Peyer's patch (tissue), 4 donors: ENCODE measurements around the gene RNPC3.
"Not testable (repeated sequence)": the region's sequence is repeated elsewhere in the genome, so short reads cannot be mapped to it uniquely, and the experiment has no call there.

Experiments
- POLR2A ChIP-seq, 2 donors: fragments of 450-650 bp; IDR thresholded peaks; one replicate each; pipeline ENCODE4 v1.5.1; 2017; ENCODE audit warnings: antibody characterized with exemption in 2 of 2, mild to moderate bottlenecking in 2 of 2, moderate library complexity in 2 of 2
- TF ChIP-seq, protein P1 (sequence below), 6 experiments: fragments of 450-650 bp in 4 of 6; fragments of 200-600 bp in 2 of 6; sonication (generic) in 1 of 6; IDR thresholded peaks; one replicate each; pipeline ENCODE4 v1.5.1; 2017 to 2019; ENCODE audit warnings: antibody characterized with exemption in 6 of 6, mild to moderate bottlenecking in 3 of 6, moderate library complexity in 1 of 6

DNA sequence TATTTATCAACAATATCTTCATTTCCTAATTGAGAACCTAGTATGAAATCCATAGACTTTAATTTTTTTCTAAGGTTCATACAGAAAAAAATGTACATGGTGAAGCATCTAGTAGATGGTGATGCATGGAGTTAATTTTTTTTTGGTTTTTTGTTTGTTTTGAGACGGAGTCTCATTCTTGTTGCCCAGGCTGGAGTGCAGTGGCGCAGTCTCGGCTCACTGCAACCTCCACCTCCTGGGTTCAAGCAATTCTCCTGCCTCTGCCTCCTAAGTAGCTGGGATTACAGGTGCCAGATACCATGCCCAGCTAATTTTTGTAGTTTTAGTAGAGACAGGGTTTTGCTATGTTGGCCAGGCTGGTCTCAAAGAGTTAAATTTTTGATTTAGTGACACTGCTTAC lies 35.6 kb downstream of the RNPC3 start:
- TF ChIP-seq, protein P1, sequence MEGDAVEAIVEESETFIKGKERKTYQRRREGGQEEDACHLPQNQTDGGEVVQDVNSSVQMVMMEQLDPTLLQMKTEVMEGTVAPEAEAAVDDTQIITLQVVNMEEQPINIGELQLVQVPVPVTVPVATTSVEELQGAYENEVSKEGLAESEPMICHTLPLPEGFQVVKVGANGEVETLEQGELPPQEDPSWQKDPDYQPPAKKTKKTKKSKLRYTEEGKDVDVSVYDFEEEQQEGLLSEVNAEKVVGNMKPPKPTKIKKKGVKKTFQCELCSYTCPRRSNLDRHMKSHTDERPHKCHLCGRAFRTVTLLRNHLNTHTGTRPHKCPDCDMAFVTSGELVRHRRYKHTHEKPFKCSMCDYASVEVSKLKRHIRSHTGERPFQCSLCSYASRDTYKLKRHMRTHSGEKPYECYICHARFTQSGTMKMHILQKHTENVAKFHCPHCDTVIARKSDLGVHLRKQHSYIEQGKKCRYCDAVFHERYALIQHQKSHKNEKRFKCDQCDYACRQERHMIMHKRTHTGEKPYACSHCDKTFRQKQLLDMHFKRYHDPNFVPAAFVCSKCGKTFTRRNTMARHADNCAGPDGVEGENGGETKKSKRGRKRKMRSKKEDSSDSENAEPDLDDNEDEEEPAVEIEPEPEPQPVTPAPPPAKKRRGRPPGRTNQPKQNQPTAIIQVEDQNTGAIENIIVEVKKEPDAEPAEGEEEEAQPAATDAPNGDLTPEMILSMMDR (IDR thresholded peaks at IDR 0.05), result not testable (repeated sequence)
- TF ChIP-seq POLR2A (IDR thresholded peaks at IDR 0.05), result not testable (repeated sequence)
